ENCODE measurements around the gene IER5. TPM values are rescaled to one million over a fixed set of nuclear protein-coding genes. Genes with fewer than 3 reads are reported as not detected.

The IER5 gene
- total RNA-seq, 1 donor from 2014 or later = 32.0 TPM

DNA sequence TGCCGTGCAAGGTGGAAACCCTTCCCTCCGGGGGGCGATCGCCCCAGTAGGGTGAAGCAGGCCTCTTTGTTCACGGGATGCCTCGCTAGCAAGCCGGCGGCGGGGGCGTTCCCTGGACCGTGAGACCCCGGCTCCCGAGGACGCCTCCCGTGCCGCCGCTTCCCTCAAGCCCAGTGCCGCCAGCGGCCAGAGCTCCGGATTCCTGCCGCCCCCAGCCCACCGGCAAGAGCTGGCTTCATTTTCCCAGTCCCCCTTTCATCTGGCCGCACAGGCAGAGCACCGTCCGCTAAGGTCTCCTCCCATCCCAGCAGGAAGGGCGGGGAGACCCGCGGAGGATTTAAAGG, 16.3 kb downstream of the IER5 start:
- peak overlapping the region; percentile 82 for H3K4me3 ChIP-seq
- intact Hi-C loops (cut with DNase I) = no loop called here
- H3K27me3 ChIP-seq = no peaks in the 10 kb centered on the region
- ATAC-seq (no peak), DNase-seq (peak; percentile 79)
- peaks cover 56% of the 10 kb centered on the region for H3K4me1 ChIP-seq
- no peaks in the 10 kb centered on the region for H3K9me3 ChIP-seq
- H3K27ac ChIP-seq = peak overlapping the region; percentile 90
- TF ChIP-seq, protein P1, sequence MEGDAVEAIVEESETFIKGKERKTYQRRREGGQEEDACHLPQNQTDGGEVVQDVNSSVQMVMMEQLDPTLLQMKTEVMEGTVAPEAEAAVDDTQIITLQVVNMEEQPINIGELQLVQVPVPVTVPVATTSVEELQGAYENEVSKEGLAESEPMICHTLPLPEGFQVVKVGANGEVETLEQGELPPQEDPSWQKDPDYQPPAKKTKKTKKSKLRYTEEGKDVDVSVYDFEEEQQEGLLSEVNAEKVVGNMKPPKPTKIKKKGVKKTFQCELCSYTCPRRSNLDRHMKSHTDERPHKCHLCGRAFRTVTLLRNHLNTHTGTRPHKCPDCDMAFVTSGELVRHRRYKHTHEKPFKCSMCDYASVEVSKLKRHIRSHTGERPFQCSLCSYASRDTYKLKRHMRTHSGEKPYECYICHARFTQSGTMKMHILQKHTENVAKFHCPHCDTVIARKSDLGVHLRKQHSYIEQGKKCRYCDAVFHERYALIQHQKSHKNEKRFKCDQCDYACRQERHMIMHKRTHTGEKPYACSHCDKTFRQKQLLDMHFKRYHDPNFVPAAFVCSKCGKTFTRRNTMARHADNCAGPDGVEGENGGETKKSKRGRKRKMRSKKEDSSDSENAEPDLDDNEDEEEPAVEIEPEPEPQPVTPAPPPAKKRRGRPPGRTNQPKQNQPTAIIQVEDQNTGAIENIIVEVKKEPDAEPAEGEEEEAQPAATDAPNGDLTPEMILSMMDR (IDR thresholded peaks at IDR 0.05) = no peak
- no peaks in the 10 kb centered on the region for H3K36me3 ChIP-seq

DNA sequence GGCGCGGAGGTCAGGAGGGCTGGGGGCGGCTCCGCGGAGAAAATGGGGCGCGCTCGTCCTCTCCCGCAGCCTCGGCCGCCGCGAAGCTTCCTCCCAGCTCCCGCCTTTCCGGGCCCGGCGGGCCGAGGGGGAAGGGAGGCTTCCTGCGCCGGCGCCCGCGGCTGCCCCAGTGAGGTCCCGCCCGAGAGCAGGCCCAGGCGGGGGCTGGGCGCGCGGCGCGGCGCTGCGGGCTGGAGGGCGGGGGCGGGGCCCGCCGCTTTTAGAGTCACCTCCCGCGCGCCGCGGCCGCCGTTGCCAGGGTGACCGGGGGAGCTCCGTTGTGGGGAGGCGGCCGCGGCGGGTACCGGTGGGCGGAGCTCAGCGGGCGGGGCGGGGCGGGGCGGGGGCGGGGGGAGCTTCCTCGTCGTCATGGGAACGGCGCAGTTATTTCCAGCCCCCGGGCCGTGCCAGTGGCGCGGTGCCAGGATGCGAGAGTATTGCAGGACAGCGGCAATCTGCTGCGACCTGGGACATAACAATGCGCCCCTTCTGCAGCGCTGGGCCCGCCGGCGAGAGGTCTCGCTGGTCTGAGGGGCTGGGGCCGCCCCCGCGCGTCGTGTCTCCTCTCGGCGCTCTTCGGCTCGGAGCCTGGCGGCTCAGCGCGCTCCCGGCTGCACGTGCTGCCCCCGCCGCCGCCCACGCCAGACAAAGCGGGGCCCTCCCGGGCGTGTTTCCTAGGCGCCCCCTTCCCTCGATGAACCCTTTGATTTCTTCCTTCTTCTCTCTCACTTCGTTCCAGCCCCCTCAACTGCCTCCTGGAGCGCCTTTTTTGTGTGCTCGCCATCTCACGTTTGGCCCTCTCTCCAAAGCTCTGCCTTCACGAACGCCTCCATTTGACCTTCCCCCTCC, 16.9 kb downstream of the IER5 start:
- ATAC-seq (peak; percentile 95), DNase-seq (peak; percentile 98)
- H3K27me3 ChIP-seq = no peaks in the 10 kb centered on the region
- H3K4me3 ChIP-seq = peak overlapping the region; percentile 82
- intact Hi-C loops (cut with DNase I) = no loop called here
- H3K4me1 ChIP-seq = peaks cover 50% of the 10 kb centered on the region
- TF ChIP-seq, protein P1 (IDR thresholded peaks at IDR 0.05) = no peak
- H3K9me3 ChIP-seq = no peaks in the 10 kb centered on the region
- H3K36me3 ChIP-seq = no peaks in the 10 kb centered on the region
- peak overlapping the region; percentile 90 for H3K27ac ChIP-seq

DNA sequence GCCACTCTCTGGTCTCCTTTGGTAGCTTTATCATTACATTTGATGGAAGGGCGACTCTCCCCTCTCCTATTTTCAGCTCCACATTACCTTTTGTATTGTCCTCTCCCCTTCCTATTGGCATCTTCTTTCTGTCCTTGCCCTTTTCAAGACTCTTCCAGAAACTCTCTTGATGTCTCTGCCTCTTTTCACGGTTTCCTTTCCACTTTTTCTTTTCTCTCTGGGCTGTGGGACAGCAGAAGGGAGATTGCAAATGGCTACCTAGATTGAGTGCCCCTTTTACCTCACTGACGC, 17.5 kb downstream of the IER5 start:
- Histone ChIP-seq H3K36me3 (no peaks in the 10 kb centered on the region), H3K4me3 (peak overlapping the region; percentile 52), H3K9me3 (no peaks in the 10 kb centered on the region), H3K27ac (peak overlapping the region; percentile 86), H3K4me1 (peaks cover 47% of the 10 kb centered on the region), H3K27me3 (no peaks in the 10 kb centered on the region)
- TF ChIP-seq, protein P1 (IDR thresholded peaks at IDR 0.05) = no peak
- ATAC-seq = no peak
- intact Hi-C loops (cut with DNase I) = no loop called here
- no peak for DNase-seq

DNA sequence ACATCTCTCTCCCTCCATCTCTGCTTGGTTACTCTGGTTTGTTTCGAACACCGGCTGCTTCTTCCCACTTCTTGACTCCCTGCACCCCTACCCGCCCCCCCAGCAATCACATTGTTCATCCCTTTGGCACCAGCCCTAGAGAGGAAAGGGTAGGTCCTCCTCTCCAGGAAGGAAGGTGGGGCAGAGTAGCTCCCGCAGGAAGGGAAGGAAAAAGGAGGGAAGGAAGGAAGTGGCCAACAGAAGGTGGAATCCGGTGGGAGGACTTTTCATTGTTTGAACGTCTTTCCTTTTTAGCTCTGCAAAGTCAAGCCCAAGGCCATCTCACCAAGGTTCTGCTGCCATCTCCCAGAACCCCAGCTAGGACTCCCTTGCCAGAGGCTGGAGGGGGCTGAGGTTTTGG, 18.0 kb downstream of the IER5 start:
- DNase-seq (no peak), ATAC-seq (no peak)
- H3K36me3 ChIP-seq = no peaks in the 10 kb centered on the region
- peak overlapping the region; percentile 86 for H3K27ac ChIP-seq
- H3K27me3 ChIP-seq = no peaks in the 10 kb centered on the region
- TF ChIP-seq, protein P1 (IDR thresholded peaks at IDR 0.05) = no peak
- H3K9me3 ChIP-seq = no peaks in the 10 kb centered on the region
- H3K4me1 ChIP-seq = peaks cover 42% of the 10 kb centered on the region
- intact Hi-C loops (cut with DNase I) = no loop called here
- no peak overlapping the region for H3K4me3 ChIP-seq

DNA sequence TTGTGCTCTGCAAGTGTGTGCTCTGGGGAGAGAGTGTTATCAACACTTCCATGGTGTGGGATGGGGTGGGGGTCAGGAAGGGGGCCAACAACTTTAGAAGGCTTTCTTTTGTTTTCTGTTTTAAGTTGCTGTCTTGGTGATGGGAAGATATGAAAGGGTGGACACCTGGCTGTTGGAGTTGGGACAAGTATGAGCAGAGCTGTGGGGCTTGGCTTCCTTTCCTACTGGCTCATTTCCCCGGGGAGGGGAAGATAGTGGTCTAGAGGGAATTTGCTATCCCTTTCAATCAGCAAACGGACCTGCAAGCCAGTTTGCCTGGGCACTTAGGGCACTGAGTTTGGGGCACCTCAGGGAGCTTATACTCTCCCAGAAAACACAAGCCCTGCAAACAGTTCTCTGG, 19.2 kb downstream of the IER5 start:
- TF ChIP-seq, protein P1 (IDR thresholded peaks at IDR 0.05) = no peak
- H3K27ac ChIP-seq = no peak overlapping the region

More for the DNA sequence above, 19.2 kb downstream of the IER5 start:
- H3K36me3 ChIP-seq = no peaks in the 10 kb centered on the region
- H3K4me1 ChIP-seq = peaks cover 43% of the 10 kb centered on the region
- no peak for DNase-seq
- no peaks in the 10 kb centered on the region for H3K27me3 ChIP-seq
- intact Hi-C loops (cut with DNase I) = no loop called here
- H3K4me3 ChIP-seq = no peak overlapping the region
- no peak for ATAC-seq
- no peaks in the 10 kb centered on the region for H3K9me3 ChIP-seq
